GM10847 (cell line): ENCODE data around the gene SETDB1.

ENCODE experiments used
- POLR2A ChIP-seq: IDR thresholded peaks from 2 replicates; pipeline ENCODE4 v1.6.1; 2011; ENCODE audit not compliant: insufficient read length; ENCODE audit errors: extremely low read depth

SETDB1 gene

DNA sequence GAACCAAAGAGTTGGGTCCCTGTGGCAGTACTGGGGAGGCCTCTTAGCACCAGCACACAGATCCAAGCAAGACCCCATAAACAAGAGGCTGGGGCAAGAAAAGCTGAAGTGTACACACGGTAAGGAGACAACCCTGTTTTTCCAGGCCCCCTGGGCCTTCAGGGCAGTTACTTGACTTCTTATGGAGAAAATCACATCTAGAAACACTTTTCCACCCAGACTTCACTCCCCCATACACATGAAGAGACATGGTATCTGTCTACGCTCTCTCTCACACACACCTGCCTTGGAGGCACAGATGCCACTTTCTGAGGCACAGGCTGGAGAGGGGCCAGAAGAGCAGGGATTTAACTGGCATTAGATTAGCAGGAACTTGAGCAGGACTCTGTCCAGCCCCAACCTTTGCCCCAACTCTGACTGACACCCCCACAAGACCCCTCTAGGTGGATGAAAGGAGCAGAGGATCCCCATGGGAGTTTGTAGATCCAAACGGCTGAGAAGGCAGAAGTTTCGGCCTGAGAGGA lies 46.3 kb downstream of the SETDB1 start:
- TF ChIP-seq POLR2A: no peak

DNA sequence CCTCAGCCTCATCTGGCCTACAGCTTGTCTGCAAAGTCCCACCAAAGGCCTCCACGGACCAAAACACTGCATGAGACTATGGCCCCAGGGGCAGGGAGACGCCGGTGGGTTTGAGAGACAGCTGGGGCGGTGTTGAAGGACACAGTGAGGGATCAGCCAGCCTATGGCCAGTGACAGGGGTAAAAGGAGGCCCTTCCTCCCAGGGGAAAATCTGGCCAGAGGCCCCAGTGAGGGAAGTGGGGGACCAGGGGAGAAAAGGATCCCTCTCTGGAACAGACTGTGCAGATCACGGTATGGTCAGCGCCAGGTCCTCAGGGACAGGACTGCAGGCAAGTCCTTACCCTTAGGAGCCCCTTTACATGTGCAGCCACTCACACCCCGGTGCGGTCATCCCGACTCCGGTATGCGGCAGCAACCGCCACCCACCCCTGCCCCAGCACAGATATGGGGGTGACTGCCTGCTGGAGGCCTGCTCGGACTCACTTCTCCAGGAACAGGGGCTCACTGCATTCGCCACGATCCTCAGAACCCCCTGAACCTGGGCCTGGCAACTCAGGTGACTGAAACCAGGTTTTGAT lies 47.2 kb downstream of the SETDB1 start:
- TF ChIP-seq POLR2A: no peak

DNA sequence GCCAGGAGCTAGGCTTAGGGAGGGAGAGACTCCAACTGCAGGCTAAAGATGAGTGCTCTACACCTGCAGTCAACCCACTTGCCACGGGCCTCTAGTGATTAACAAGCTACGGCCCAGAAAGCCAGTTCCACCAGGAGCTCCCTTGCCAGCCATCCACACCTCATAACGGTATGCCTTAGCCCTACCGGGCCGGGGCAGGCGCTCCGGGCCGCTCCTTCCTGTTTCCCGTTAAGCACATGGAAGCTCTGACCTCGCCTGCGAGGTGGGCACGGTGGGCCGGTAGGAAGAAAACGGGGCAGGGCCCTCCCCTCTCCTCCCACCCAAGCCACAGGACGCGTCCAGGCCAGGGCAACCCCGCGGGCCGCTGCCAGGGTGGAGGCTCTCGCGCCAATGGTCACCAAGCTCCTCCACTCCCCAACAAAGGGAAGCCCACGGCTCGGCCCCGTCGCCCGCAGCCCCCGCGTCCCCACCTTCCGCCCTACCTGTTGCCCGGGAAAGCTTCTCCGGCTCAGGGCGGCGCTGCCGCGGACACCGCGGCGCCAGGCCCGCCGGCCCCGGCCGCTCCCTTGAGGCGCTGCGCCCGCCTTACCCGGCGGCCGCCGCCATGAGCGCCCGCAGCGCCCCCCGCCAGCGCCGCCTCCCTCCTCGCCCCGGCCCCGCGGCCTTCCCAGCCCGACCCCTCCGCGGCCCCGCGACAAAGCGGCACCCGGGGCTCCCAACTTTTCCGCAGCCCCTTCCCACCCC lies 47.8 kb downstream of the SETDB1 start:
- no peak for TF ChIP-seq POLR2A

DNA sequence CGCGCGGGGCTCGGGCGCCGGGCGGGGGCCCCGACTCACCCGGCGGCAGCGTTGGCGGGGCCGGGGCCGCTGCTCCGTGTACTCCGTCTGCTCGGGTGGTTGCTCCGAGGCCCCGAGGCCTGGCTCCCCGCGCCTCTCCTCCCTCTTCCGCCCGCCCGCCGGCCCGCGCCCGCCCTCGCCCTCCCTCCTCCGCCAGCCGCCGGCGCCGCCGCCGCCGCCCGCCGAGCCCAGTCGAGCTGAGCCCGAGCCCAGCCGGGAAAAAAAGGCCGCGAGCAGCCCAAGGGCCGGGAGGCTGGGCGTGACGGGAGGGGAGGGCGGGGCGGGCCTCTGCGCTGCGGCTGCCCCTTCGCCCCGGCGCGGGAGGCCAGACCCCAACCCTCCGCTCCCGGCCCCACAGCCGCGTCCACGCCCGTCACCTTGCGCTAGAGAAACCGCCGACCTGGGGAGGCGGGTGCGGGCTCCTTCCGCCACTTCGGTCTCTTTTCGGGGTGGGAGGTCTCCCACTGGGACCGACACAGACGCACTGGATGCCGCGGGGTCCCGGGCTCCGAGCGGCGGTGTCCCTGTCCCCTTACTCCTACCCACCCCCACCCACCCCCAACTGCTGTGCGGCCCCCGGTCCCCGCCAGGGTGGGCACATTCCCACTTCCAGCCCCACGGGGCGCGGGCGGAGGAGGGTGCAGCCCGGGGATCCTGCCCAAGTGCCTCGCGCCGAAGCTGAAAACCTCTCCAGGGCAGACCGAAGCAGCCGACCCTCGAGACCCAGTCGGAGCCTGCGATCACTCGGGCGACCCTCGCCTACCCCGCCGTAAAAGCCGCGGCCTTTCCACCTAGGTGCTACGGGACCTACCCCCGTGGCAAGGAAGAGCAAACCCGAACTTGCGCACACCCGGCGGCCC lies 48.7 kb downstream of the SETDB1 start, which contains the start of gene CERS2:
Gene CERS2 (minus strand): TSS at position 256 of the 899 bp plus-strand sequence. CDS start 5,745 bp downstream, outside the sequence.
- TF ChIP-seq POLR2A: peak; percentile 45

DNA sequence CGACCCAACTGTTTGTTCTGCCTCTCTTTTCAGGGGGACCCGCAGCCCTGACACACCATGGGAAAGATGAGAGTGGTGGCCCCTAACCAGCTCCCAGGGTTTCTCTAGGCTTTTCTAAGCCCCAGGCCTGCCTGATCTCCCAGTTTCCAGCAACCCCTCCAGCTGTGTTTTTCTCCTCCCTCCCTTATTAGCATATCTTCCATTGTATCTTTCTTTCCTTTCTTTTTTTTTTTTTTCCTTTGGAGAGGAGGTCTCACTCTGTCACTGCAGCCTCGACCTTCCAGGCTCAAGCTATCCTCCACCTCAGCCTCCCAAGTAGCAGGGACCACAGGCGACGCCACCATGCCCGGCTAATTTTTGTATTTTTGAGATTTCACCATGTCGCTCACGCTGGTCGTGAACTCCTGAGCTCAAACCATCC lies 50.2 kb downstream of the SETDB1 start:
- no peak for TF ChIP-seq POLR2A

DNA sequence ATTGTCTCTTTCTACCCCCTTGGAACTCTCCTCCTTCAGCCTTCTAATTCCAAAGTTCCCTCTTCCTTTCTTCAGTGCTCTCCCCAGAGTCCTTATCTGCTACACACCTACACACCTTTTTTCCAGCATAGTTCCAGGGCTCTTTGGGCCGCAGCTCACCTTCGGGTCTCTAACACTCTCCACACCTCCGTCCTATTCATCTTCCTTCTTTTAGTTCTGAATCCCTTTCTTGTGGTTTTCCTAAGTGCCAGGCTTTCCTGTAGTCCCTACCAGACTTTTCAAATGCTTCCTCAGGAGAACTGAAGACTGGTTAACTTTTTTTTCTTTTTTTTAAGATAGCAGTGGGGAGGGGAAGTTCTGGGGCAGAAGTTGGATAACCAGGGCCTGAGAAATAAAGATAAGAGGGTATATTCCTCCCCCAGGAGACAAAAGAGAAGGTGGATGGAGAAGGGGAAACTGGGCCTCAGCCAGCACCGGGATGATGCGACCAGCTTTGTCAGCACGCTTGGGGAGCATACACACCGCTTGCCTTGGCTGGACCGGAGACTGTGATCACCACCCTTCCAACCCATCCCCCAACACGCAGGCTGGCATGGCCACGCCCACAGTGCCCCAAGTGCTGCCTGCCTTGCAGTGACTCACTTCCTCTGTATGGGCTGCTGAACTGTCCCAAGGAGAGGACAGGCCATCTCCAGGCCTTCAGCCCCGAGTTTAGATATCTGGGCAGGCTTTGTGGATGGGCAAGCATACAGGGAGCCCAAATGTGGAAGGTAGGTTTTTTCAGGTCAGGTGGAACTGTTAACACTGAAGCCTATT lies 50.9 kb downstream of the SETDB1 start:
- no peak for TF ChIP-seq POLR2A

DNA sequence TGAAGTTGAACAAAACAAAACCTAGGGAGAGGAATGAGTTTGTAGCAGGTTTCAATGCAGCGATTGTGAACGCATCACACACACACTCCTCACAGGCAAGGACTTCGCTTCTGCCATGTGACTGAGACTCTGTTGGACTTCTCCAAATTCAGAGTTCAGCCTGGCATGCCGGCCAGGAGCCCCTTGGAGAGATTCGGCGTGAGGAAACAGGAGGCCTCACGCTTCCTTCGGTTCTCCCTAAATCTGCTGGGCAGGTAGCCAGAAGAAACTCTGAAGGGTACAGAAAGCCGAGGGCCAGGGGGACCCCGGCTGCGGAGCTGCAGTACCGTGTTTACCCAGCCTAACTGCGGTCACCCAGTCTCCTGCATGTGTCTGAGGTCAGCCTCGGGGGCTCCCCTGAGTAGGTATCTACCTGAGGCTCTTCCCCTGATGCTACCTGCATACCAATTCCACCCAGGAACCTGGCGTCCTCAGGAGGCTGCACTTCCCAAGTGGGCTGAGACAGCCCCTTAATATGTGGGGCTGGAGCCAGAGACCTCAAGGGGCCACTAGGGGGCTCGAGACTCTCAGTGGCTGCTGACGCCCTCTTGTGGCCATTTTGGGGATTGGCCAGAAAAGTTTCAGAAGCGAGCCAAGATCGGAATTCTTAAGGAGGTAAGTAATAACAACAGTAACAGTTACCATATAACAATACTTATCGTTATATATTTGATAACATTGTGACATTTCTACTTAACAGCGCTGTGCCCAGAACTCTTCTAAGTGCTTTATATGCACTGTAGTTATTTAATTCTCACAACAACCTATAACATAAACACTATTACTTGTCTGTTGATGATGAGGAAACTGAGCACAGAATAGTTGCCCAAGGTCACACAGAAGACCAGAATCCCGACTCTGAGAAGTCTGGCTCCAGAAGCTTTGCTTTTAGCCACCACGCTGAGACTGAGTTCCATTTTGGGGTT lies 53.2 kb downstream of the SETDB1 start:
- no peak for TF ChIP-seq POLR2A

DNA sequence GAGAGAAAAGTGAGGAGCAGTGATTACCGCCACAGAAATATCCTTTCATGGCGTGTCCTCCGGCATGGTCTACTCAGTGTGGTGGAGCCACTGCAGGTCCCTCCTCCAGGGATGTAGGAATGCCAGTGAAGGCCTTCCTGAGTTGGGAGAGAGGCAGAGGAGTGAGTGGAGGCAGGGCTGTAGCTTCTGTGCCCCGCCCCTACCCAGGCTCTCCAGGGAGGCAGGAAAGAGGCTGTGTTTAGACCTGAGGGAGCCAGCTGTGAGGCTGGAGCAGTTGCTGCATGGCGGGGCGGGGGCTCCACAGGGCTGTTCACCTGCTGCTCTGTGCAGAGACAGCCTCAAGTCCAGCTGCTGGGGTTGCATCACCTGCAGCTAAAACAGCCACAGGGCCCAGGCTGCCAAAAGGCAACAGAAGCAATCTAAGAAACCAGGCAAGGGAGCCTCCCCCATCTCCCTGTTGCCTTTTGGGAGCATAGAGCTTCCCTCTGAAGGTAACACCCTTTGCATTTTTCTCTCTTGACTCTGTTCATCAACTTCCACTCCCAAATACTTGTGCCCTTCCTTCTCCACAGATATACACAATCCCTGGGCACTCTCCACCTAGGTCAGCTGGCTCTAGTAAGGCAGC lies 55.1 kb downstream of the SETDB1 start:
- no peak for TF ChIP-seq POLR2A

DNA sequence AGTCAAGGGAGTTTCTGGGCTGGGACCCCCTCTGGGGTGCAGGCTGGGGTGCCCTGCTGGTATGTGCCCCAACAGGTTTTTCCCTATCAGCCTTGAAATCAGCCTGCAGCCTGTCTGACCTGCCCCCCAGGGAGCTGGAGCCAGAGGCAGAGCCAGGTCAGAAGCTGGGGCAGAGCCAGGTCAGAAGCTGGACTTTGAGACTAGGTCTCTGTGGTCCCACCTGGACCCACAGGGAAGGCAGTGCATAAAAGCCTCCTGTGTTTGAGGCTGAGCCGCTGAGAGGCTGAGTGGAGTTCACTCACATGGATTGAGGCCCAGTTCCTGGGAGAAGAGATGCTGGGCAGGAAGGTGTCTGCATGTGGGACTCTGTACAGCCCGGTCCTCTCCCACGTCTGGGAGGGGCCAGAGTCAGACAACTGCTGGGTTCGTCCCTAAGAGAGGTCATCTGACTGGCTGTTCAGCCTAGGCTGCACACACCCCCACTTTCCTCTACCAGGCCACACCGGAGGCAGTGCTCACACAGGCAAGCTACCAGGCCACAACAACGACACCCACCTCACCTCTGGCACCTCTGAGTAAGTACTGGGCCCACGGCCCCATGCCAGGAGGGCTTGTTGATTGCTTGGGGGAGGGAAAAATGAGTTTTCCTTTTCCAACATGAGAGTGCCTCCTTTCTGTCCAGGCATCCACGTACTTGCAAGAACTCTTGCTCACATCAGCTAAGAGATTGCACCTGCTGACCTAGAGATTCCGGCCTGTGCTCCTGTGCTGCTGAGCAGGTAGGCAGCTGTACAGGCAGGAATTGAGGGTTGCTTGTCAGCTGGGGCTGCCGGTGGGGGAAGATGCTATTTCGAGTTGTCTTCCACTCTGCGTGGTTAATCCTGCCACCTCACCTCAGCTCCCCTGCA lies 55.9 kb downstream of the SETDB1 start, which contains the start of gene ANXA9:
Gene ANXA9 (plus strand): TSS at position 488 of the 908 bp plus-strand sequence. CDS start 814 bp downstream, outside the sequence.
- no peak for TF ChIP-seq POLR2A

DNA sequence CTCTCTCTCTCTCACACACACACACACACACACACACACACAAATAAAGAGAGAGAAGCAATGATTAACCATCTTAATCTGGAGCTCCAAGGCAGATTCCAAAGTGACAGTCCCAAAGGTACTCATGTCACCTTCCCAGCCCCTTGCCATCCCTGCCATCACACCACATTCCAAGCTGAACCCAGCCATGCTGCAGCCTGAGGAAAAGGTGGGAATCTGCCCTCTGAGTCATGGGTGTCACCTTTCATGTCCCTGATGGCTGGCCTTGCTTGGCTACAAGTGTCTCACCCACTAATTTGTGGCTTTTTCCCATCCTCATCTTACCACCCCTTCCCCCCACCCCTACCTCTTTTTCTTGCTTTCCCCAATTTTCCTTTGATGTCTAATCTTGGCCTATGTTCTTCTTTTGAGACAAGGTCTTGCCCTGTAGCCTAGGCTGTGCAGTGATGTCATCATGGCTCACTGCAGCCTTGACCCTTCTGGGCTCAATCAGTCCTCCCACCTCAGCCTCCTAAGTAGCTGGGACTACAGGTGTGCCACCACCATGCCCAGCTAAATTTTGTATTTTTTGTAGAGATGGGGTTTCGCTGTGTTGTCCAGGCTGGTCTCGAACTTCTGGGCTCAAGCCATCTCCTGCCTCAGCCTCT lies 59.1 kb downstream of the SETDB1 start:
- no peak for TF ChIP-seq POLR2A

DNA sequence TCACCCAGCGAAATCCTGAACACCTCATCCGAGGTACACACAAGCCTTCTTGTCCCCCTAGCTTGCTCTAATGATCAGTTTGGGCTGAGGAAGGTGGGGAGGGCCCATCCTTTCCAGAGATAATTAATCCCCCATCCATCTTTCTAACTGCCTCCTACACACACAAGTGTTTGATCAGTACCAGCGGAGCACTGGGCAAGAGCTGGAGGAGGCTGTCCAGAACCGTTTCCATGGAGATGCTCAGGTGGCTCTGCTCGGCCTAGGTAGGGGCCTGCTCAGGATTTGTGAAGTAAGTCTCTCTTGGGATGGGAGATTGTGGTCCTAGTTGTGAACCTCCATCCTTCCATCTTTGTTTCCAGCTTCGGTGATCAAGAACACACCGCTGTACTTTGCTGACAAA lies 61.8 kb downstream of the SETDB1 start:
- TF ChIP-seq POLR2A: no peak
